B cell (primary cell): Measurements from ENCODE around the gene TIE1. TPM values are rescaled to one million over a fixed set of nuclear protein-coding genes. Genes with fewer than 3 reads are reported as not detected.

Experiments
- ATAC-seq: fragments of 200-7000 bp; cut with Tn5 transposase; one replicate; pipeline ENCODE4 v1.10.0; 2021; ENCODE audit warnings: low read depth, mild to moderate bottlenecking, moderate number of reproducible peaks, moderate library complexity
- CTCF ChIA-PET: fragments of 350-600 bp; sonication (Branson Sonifier 250); formaldehyde crosslinking; loops from one replicate; lab custom pipeline; 2021; ENCODE audit warnings: antibody characterized with exemption, inconsistent platforms; lab: Charles Lee
- POLR2A ChIA-PET: fragments of 350-600 bp; sonication (Branson Sonifier 250); formaldehyde crosslinking; loops from one replicate; lab custom pipeline; 2021; ENCODE audit warnings: antibody characterized with exemption; lab: Charles Lee
- DNase-seq: peaks from one replicate; pipeline ENCODE4 v3.0.0; 2013
- H2AFZ ChIP-seq: 2 replicates; pipeline ENCODE4 v1.6.1; 2012; ENCODE audit warnings: mild to moderate bottlenecking, low read depth, low read length; ENCODE audit not compliant: insufficient read depth, poor library complexity, severe bottlenecking
- H3K27ac ChIP-seq, 2 donors: 1 replicate in 1 of 2; 2 replicates in 1 of 2; pipeline ENCODE4 v1.5.1; 2012 to 2013; ENCODE audit warnings: low read length in 2 of 2, mild to moderate bottlenecking in 2 of 2, moderate library complexity in 1 of 2
- H3K27me3 ChIP-seq, 4 experiments: fragments of 200-600 bp in 1 of 4; sonication (generic) in 1 of 4; replicated peaks in 1 of 4; 1 replicate in 2 of 4; 2 replicates in 2 of 4; pipeline versions ENCODE4 v1.6.1 to v1.7.0; 2013 to 2016; ENCODE audit warnings: low read length in 3 of 4, mild to moderate bottlenecking in 2 of 4, mixed read lengths in 1 of 4, moderate library complexity in 1 of 4; ENCODE audit not compliant: insufficient read depth in 4 of 4, control insufficient read depth in 3 of 4; ENCODE audit errors: control extremely low read depth in 1 of 4
- H3K36me3 ChIP-seq, 2 experiments: replicated peaks in 1 of 2; 1 replicate in 1 of 2; 2 replicates in 1 of 2; pipeline versions ENCODE4 v1.6.1 to v1.7.1; 2013; ENCODE audit warnings: low read length in 1 of 2; ENCODE audit not compliant: insufficient read depth in 2 of 2, control insufficient read depth in 1 of 2; ENCODE audit errors: control extremely low read depth in 1 of 2, extremely low read depth in 1 of 2
- H3K4me1 ChIP-seq, 2 donors: fragments of 200-600 bp in 1 of 2; sonication (generic) in 1 of 2; 1 replicate in 1 of 2; 2 replicates in 1 of 2; pipeline versions ENCODE4 v1.5.1 to v1.6.1; 2013 to 2017; ENCODE audit warnings: low read length in 2 of 2; ENCODE audit not compliant: control insufficient read depth in 2 of 2, insufficient read depth in 2 of 2
- H3K4me2 ChIP-seq: replicated peaks from 2 replicates; pipeline ENCODE3; 2012; ENCODE audit warnings: mild to moderate bottlenecking, low read depth, low read length; ENCODE audit not compliant: poor library complexity, severe bottlenecking
- H3K4me3 ChIP-seq, 5 experiments: fragments of 200-600 bp in 1 of 5; sonication (generic) in 1 of 5; 1 replicate in 3 of 5; 2 replicates in 2 of 5; pipeline versions ENCODE4 v1.5.1 to v1.7.0; 2011 to 2016; ENCODE audit warnings: low read length in 4 of 5, mild to moderate bottlenecking in 4 of 5, low read depth in 2 of 5, control low read depth in 1 of 5, moderate library complexity in 1 of 5; ENCODE audit not compliant: insufficient read depth in 1 of 5; ENCODE audit errors: control extremely low read depth in 1 of 5, extremely low read depth in 1 of 5
- H3K79me2 ChIP-seq: fragments of 200-600 bp; sonication (generic); one replicate; pipeline ENCODE4 v1.6.0; 2016; ENCODE audit warnings: low read length; ENCODE audit not compliant: control insufficient read depth, insufficient read depth
- H3K9ac ChIP-seq: fragments of 200-600 bp; sonication (generic); 2 replicates; pipeline ENCODE4 v1.6.1; 2017; ENCODE audit warnings: mild to moderate bottlenecking, low read length, moderate library complexity
- H3K9me3 ChIP-seq, 3 donors: one replicate each; pipeline versions ENCODE4 v1.6.1 to v1.7.1; 2013; ENCODE audit warnings: low read length in 2 of 3; ENCODE audit not compliant: control insufficient read depth in 2 of 3, insufficient read depth in 1 of 3; ENCODE audit errors: control extremely low read depth in 1 of 3
- H4K20me1 ChIP-seq: 2 replicates; pipeline ENCODE4 v1.6.0; 2012; ENCODE audit warnings: mild to moderate bottlenecking, low read length; ENCODE audit not compliant: insufficient read depth, control insufficient read depth, poor library complexity, severe bottlenecking
- H3K27ac Mint-ChIP-seq: one replicate; pipeline ENCODE4 v1.8.0; 2021; ENCODE audit warnings: mixed read lengths
- H3K27me3 Mint-ChIP-seq: one replicate; pipeline ENCODE4 v1.8.0; 2021; ENCODE audit warnings: mixed read lengths
- H3K4me1 Mint-ChIP-seq: one replicate; pipeline ENCODE4 v1.8.0; 2021; ENCODE audit warnings: mixed read lengths
- H3K4me3 Mint-ChIP-seq: one replicate; pipeline ENCODE4 v1.8.0; 2021; ENCODE audit warnings: mixed read lengths
- H3K9me3 Mint-ChIP-seq: one replicate; pipeline ENCODE4 v1.8.0; 2022; ENCODE audit warnings: mixed read lengths; ENCODE audit not compliant: insufficient read depth
- EZH2 ChIP-seq: IDR thresholded peaks from 2 replicates; pipeline ENCODE4 v1.6.1; 2012; ENCODE audit warnings: borderline replicate concordance, low read depth, mild to moderate bottlenecking, moderate library complexity, low read length; ENCODE audit not compliant: insufficient read depth, poor library complexity, severe bottlenecking
- WGBS: methylation state at CpG from one replicate; pipeline ENCODE4 v1.1.5; 2013; ENCODE audit warnings: missing lambda C conversion rate; ENCODE audit not compliant: insufficient coverage; 5-methylcytosine and 5-hydroxymethylcytosine counted together
- intact Hi-C: fragments of 100-400 bp; cut with micrococcal nuclease; formaldehyde crosslinking; loops from one replicate; pipeline ENCODE4 v1.10.0; 2022
- polyA plus RNA-seq: library from polyadenylated mRNA; depleted of rRNA; stranded (reverse); fragments of >200 nt; gene quantifications from 2 replicates; pipeline ENCODE4 v1.2.3, GENCODE V29; 2012
- total RNA-seq, 2 donors: library from RNA; stranded (reverse); fragments of 120-200 nt in 1 of 2; gene quantifications; 1 replicate in 1 of 2; 2 replicates in 1 of 2; pipeline versions ENCODE4 v1.2.3 to v1.2.4, GENCODE V29; 2013 to 2022
- TF ChIP-seq, protein P1 (sequence below): fragments of 200-600 bp; IDR thresholded peaks from one replicate; pipeline ENCODE4 v1.8.0; 2022; ENCODE audit warnings: antibody characterized with exemption, mild to moderate bottlenecking

The TIE1 gene
- total and polyA plus RNA-seq, 2 donors (not counting 1 experiment from before 2014, with no cell fraction given), result 0.10 TPM; not detected in 1

DNA sequence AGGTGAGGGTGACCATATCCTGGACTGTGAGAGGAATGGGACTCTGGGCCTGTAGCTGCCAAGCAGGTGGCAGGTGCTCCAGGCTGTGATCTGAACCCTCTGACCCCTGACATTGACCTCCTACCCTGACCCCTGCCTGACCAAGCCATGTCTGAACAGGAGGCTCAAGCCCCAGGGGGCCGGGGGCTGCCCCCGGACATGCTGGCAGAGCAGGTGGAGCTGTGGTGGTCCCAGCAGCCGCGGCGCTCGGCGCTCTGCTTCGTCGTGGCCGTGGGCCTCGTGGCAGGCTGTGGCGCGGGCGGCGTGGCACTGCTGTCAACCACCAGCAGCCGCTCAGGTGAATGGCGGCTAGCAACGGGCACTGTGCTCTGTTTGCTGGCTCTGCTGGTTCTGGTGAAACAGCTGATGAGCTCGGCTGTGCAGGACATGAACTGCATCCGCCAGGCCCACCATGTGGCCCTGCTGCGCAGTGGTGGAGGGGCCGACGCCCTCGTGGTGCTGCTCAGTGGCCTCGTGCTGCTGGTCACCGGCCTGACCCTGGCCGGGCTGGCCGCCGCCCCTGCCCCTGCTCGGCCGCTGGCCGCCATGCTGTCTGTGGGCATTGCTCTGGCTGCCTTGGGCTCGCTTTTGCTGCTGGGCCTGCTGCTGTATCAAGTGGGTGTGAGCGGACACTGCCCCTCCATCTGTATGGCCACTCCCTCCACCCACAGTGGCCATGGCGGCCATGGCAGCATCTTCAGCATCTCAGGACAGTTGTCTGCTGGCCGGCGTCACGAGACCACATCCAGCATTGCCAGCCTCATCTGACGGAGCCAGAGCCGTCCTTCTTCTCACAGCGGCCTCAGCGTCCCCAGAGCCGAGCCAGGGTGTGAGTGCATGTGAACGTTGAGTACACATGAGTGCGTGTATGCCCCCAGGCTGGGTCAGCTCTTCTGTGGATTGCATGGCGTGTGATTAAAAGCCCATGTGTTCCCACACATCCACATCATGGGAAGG is 27.9 kb upstream of the TIE1 start:
- Histone ChIP-seq H3K4me3 (no peak overlapping the region), H3K4me2 (no peak overlapping the region), H2AFZ (no peak overlapping the region), H3K4me1 (peaks cover 14 to 19% of the 10 kb centered on the region in 2 donors), H3K9ac (no peak overlapping the region), H3K27me3 (peaks cover 0 to 14% (median 4%) of the 10 kb centered on the region in 4 experiments), H3K36me3 (no peaks in the 10 kb centered on the region), H4K20me1 (no peaks in the 10 kb centered on the region), H3K27ac (no peak overlapping the region), H3K79me2 (no peaks in the 10 kb centered on the region), H3K9me3 (peaks cover 0 to 4% (median 0%) of the 10 kb centered on the region in 3 donors)
- DNase-seq, result no peak
- POLR2A ChIA-PET, result no interaction called here
- intact Hi-C loops, result no loop called here
- Mint-ChIP-seq H3K9me3 (no peaks in the 10 kb centered on the region), H3K27ac (no peak overlapping the region), H3K4me1 (peaks cover 26% of the 10 kb centered on the region), H3K27me3 (peaks cover 30% of the 10 kb centered on the region), H3K4me3 (no peak overlapping the region)
- no peak for ATAC-seq
- CTCF ChIA-PET, result no interaction called here
- TF ChIP-seq, protein P1, sequence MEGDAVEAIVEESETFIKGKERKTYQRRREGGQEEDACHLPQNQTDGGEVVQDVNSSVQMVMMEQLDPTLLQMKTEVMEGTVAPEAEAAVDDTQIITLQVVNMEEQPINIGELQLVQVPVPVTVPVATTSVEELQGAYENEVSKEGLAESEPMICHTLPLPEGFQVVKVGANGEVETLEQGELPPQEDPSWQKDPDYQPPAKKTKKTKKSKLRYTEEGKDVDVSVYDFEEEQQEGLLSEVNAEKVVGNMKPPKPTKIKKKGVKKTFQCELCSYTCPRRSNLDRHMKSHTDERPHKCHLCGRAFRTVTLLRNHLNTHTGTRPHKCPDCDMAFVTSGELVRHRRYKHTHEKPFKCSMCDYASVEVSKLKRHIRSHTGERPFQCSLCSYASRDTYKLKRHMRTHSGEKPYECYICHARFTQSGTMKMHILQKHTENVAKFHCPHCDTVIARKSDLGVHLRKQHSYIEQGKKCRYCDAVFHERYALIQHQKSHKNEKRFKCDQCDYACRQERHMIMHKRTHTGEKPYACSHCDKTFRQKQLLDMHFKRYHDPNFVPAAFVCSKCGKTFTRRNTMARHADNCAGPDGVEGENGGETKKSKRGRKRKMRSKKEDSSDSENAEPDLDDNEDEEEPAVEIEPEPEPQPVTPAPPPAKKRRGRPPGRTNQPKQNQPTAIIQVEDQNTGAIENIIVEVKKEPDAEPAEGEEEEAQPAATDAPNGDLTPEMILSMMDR, result no peak
- 96% methylated on average over 44 of the region's 46 CpGs for WGBS

DNA sequence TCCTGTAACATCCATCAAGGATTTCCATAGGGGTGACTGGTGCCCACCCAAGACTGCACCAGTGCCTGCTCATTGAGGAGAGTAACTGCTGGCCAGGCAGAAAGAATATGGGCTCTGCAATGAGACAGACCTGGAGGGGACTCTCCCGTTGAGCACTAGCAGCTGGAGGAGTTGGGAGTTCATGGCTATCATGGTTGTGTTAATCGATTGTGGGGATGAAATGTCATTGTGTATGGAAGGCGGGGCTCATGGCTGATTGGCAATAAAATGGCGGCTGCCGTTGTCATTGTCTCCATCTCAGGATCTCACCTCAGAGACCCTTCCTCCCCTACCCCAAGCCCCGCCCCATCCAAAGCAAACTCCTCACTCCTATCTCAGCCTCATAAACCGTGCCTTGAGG is 27.1 kb upstream of the TIE1 start:
- Histone ChIP-seq H3K9me3 (peaks cover 0 to 4% (median 0%) of the 10 kb centered on the region in 3 donors), H3K79me2 (no peaks in the 10 kb centered on the region), H3K36me3 (no peaks in the 10 kb centered on the region), H3K4me3 (no peak overlapping the region), H3K9ac (no peak overlapping the region), H3K27ac (no peak overlapping the region), H2AFZ (no peak overlapping the region), H3K27me3 (peaks cover 0 to 14% (median 4%) of the 10 kb centered on the region in 4 experiments), H4K20me1 (no peaks in the 10 kb centered on the region), H3K4me2 (no peak overlapping the region), H3K4me1 (peaks cover 14 to 19% of the 10 kb centered on the region in 2 donors)
- Mint-ChIP-seq H3K9me3 (no peaks in the 10 kb centered on the region), H3K27ac (no peak overlapping the region), H3K4me3 (no peak overlapping the region), H3K27me3 (peaks cover 30% of the 10 kb centered on the region), H3K4me1 (peaks cover 26% of the 10 kb centered on the region)
- intact Hi-C loops, result no loop called here
- ChIA-PET POLR2A (no interaction called here), CTCF (no interaction called here)
- DNase-seq (no peak), ATAC-seq (no peak)
- WGBS, result 88% methylated on average over 1 of the region's 7 CpGs
- TF ChIP-seq, protein P1, result no peak
- TF ChIP-seq EZH2, result no peak
